PC-3 (cell line): Measurements from ENCODE around the gene GSK3B. TPM values are rescaled to one million over a fixed set of nuclear protein-coding genes. Genes with fewer than 3 reads are reported as not detected.

ENCODE experiments used
- ATAC-seq: fragments of 200-7000 bp; cut with Tn5 transposase; 2 replicates; pipeline ENCODE4 v1.9.1; 2020; ENCODE audit warnings: mild to moderate bottlenecking, moderate library complexity
- BruUV-seq: library from RNA; stranded (reverse); fragments of 400-500 nt; replicated peaks from 2 replicates; lab custom pipeline; 2021; lab: Mats Ljungman, UMichigan
- CTCF ChIA-PET: fragments of 300-600 bp; sonication (Branson Sonifier 250); formaldehyde crosslinking; loops from one replicate; lab custom pipeline; 2022; ENCODE audit warnings: antibody characterized with exemption; lab: Charles Lee
- POLR2A ChIA-PET: fragments of 300-600 bp; sonication (Branson Sonifier 250); formaldehyde crosslinking; loops from one replicate; lab custom pipeline; 2022; ENCODE audit warnings: antibody characterized with exemption; ENCODE audit not compliant: unreplicated experiment; lab: Charles Lee
- DNase-seq: peaks from one replicate; pipeline ENCODE4 v3.0.0-alpha.2; 2015
- H2AFZ ChIP-seq: fragments of 300-600 bp; sonication (generic); 2 replicates; pipeline ENCODE4 v1.6.0; 2016; ENCODE audit warnings: antibody characterized with exemption, low read length
- H3F3A ChIP-seq: fragments of 300-600 bp; sonication (generic); one replicate; pipeline ENCODE4 v1.6.0; 2017; ENCODE audit warnings: antibody characterized with exemption, low read length, control low read depth, mild to moderate bottlenecking; ENCODE audit not compliant: unreplicated experiment
- H3K27ac ChIP-seq: fragments of 300-600 bp; sonication (generic); 2 replicates; pipeline ENCODE4 v1.5.1; 2016; ENCODE audit warnings: mild to moderate bottlenecking, low read length
- H3K27me3 ChIP-seq: fragments of 300-600 bp; sonication (generic); 2 replicates; pipeline ENCODE4 v1.6.1; 2016; ENCODE audit warnings: low read length, mixed read lengths
- H3K36me3 ChIP-seq: fragments of 300-600 bp; sonication (generic); 2 replicates; pipeline ENCODE4 v1.6.1; 2016; ENCODE audit warnings: low read depth, mixed run types, low read length, mixed read lengths
- H3K4me1 ChIP-seq: fragments of 300-600 bp; sonication (generic); 2 replicates; pipeline ENCODE4 v1.5.1; 2016; ENCODE audit warnings: low read length; ENCODE audit not compliant: insufficient read depth
- H3K4me2 ChIP-seq: fragments of 300-600 bp; sonication (generic); 2 replicates; pipeline ENCODE4 v1.6.0; 2016; ENCODE audit warnings: low read length
- H3K4me3 ChIP-seq: fragments of 300-600 bp; sonication (generic); 2 replicates; pipeline ENCODE4 v1.5.1; 2016; ENCODE audit warnings: mild to moderate bottlenecking, low read length, mixed read lengths
- H3K79me2 ChIP-seq: fragments of 300-600 bp; sonication (generic); 2 replicates; pipeline ENCODE4 v1.6.1; 2017; ENCODE audit warnings: low read length, mixed read lengths
- H3K9ac ChIP-seq: fragments of 300-600 bp; sonication (generic); 2 replicates; pipeline ENCODE4 v1.6.0; 2016; ENCODE audit warnings: mild to moderate bottlenecking, low read length
- H3K9me2 ChIP-seq: fragments of 300-600 bp; sonication (generic); replicated peaks from 2 replicates; pipeline ENCODE4 v1.6.1; 2016; ENCODE audit warnings: mixed run types, low read length, mixed read lengths
- H3K9me3 ChIP-seq: fragments of 300-600 bp; sonication (generic); 2 replicates; pipeline ENCODE4 v1.6.1; 2016; ENCODE audit warnings: low read length, mixed read lengths
- H4K20me1 ChIP-seq: fragments of 300-600 bp; sonication (generic); 2 replicates; pipeline ENCODE4 v1.6.1; 2016; ENCODE audit warnings: low read length, mixed read lengths
- EZH2 ChIP-seq: fragments of 300-600 bp; sonication (generic); IDR thresholded peaks from one replicate; pipeline ENCODE4 v1.6.1; 2017; ENCODE audit warnings: antibody characterized with exemption, mild to moderate bottlenecking, low read length; ENCODE audit not compliant: unreplicated experiment
- EZH2phosphoT487 ChIP-seq: fragments of 300-600 bp; sonication (generic); IDR thresholded peaks from 2 replicates; pipeline ENCODE4 v1.6.1; 2018; ENCODE audit warnings: mild to moderate bottlenecking, antibody characterized with exemption, low read length, borderline replicate concordance
- intact Hi-C: fragments of 100-400 bp; cut with micrococcal nuclease; formaldehyde crosslinking; loops from 2 replicates; pipeline ENCODE4 v1.9.0; 2023
- total RNA-seq: library from RNA; depleted of rRNA; stranded (reverse); fragments of >200 nt; gene quantifications from 2 replicates; pipeline ENCODE4 v1.2.3, GENCODE V29; 2014
- TF ChIP-seq, protein P1 (sequence below): fragments of 300-600 bp; sonication (generic); conservative IDR thresholded peaks from 2 replicates; pipeline ENCODE4 v1.5.1; 2017; ENCODE audit warnings: antibody characterized with exemption, low read depth, mild to moderate bottlenecking, low read length

Gene GSK3B
- total RNA-seq, 1 experiment from 2014 or later, result 55.8 TPM

DNA sequence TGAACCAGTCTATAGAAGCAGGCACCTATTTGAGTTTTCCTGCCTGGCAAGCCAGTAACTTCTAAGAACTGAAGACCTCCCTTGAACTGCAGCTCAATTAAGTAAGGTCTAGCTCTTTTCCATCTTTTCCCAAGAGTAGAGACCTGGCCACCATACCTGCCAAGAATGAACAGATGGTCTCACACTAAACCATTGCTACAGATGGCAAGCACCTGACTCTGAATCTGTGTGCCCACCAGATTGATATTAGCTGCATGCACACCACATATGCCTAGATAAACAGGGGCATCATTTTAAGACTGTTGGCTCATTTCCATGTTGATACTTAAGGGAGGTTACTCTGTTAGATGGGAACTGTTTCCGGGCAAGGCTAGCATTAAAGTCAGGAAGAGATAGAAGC lies 34.8 kb upstream of the GSK3B start:
- intact Hi-C loops, result no loop called here
- no peak for ATAC-seq
- Histone ChIP-seq H3F3A (no peaks in the 10 kb centered on the region), H3K4me3 (no peak overlapping the region), H3K4me2 (no peak overlapping the region), H3K27ac (no peak overlapping the region), H3K79me2 (no peaks in the 10 kb centered on the region), H4K20me1 (no peaks in the 10 kb centered on the region), H3K9me3 (no peaks in the 10 kb centered on the region), H3K9ac (no peak overlapping the region), H2AFZ (no peak overlapping the region), H3K27me3 (no peaks in the 10 kb centered on the region), H3K4me1 (peaks cover 9% of the 10 kb centered on the region), H3K9me2 (no peaks in the 10 kb centered on the region), H3K36me3 (no peaks in the 10 kb centered on the region)
- BruUV-seq, result no TSS peak
- DNase-seq, result no peak
- POLR2A ChIA-PET, result no interaction called here
- CTCF ChIA-PET, result no interaction called here
- TF ChIP-seq EZH2phosphoT487, result no peak

DNA sequence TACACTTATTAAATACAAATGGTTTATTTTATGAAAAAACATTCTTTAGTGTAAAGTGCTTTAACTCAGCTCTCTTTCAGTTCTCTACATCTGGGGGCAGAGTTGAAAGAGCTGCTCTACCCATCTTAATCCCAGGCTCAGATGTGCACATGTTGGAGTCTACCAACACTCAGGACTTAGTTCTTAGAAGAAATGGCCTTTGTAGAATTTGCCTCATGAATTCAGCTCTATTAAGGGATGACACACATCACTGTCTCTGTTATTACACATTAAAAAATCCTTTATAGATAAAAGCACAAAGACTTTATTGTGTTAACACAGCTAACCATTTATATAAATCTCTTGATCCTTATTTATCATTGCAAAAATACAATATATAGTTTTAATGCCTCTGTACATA lies 31.7 kb upstream of the GSK3B start:
- Histone ChIP-seq H2AFZ (no peak overlapping the region), H3K9me2 (no peaks in the 10 kb centered on the region), H3K4me2 (no peak overlapping the region), H3K27me3 (no peaks in the 10 kb centered on the region), H3K4me1 (peaks cover 9% of the 10 kb centered on the region), H3K27ac (no peak overlapping the region), H3K9me3 (no peaks in the 10 kb centered on the region), H3K36me3 (no peaks in the 10 kb centered on the region), H3K4me3 (no peak overlapping the region), H3F3A (no peaks in the 10 kb centered on the region), H4K20me1 (no peaks in the 10 kb centered on the region), H3K9ac (no peak overlapping the region), H3K79me2 (no peaks in the 10 kb centered on the region)
- DNase-seq (no peak), ATAC-seq (peak; percentile 49; the same call in 1 of the 2 replicates)
- no TSS peak for BruUV-seq
- intact Hi-C loops, result no loop called here
- CTCF ChIA-PET, result no interaction called here
- POLR2A ChIA-PET, result no interaction called here
- TF ChIP-seq, protein P1, sequence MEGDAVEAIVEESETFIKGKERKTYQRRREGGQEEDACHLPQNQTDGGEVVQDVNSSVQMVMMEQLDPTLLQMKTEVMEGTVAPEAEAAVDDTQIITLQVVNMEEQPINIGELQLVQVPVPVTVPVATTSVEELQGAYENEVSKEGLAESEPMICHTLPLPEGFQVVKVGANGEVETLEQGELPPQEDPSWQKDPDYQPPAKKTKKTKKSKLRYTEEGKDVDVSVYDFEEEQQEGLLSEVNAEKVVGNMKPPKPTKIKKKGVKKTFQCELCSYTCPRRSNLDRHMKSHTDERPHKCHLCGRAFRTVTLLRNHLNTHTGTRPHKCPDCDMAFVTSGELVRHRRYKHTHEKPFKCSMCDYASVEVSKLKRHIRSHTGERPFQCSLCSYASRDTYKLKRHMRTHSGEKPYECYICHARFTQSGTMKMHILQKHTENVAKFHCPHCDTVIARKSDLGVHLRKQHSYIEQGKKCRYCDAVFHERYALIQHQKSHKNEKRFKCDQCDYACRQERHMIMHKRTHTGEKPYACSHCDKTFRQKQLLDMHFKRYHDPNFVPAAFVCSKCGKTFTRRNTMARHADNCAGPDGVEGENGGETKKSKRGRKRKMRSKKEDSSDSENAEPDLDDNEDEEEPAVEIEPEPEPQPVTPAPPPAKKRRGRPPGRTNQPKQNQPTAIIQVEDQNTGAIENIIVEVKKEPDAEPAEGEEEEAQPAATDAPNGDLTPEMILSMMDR, result no peak
- TF ChIP-seq EZH2phosphoT487 (no peak), EZH2 (no peak)

DNA sequence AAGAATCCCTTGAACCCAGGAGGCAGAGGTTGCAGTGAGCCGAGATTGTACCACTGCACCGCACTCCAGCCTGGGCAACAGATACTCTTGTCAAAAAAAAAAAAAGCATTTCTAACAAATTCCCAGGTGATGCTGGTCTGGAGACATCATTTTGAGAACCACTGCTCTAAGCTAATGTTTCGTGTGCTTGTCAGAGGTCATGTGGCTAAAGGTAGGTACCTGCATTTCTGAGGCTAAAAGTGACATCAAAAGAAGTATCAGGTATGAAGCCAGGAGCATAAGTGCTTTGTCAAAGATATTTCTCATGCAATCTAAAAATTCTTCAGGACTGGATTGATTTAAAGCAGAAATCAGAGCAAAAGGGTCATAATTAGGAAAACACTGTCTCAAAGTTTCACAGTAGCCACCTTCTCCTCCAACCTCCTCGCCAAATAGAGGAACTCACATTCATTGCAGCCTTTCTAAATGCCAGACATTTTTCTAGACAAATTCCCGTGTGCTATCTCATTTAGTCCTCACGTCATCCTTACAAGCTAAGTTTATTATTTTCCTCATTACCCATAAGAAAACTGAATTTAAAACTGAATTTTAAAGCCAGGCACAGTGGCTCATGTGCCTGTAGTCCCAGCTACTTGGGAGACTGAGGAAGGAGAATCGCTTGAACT lies 25.7 kb upstream of the GSK3B start:
- no peaks in the 10 kb centered on the region for H3F3A ChIP-seq
- ChIA-PET POLR2A (no interaction called here), CTCF (no interaction called here)
- no peak overlapping the region for H3K27ac ChIP-seq
- no peak overlapping the region for H3K4me2 ChIP-seq
- H3K4me3 ChIP-seq, result no peak overlapping the region
- H3K9ac ChIP-seq, result no peak overlapping the region
- H3K9me3 ChIP-seq, result 0 out of 2 replicates have a peak, but pooled peaks cover 7% of the 10 kb centered on the region
- ATAC-seq (no peak), DNase-seq (no peak)
- BruUV-seq, result no TSS peak
- H2AFZ ChIP-seq, result no peak overlapping the region
- H3K36me3 ChIP-seq, result no peaks in the 10 kb centered on the region
- no peaks in the 10 kb centered on the region for H3K9me2 ChIP-seq
- H3K79me2 ChIP-seq, result no peaks in the 10 kb centered on the region
- intact Hi-C loops, result no loop called here
- no peaks in the 10 kb centered on the region for H4K20me1 ChIP-seq
- TF ChIP-seq, protein P1, result no peak
- TF ChIP-seq EZH2, result no peak
- no peak for TF ChIP-seq EZH2phosphoT487
- peaks cover 4% of the 10 kb centered on the region for H3K4me1 ChIP-seq
- no peaks in the 10 kb centered on the region for H3K27me3 ChIP-seq
